Measurements from ENCODE around the gene SERPINA6. TPM values are rescaled to one million over a fixed set of nuclear protein-coding genes. Genes with fewer than 3 reads are reported as not detected.
"Not testable (repeated sequence)": the region's sequence is repeated elsewhere in the genome, so short reads cannot be mapped to it uniquely, and the experiment has no call there.

SERPINA6 gene
- total RNA-seq, 1 experiment from 2014 or later, result not detected

- DNase-seq (ENCODE audit: extremely low read depth, low read depth), result no peak
These were observed 32.2 kb upstream of the SERPINA6 start for GRCh38 chr14:94355191-94355794.

DNA sequence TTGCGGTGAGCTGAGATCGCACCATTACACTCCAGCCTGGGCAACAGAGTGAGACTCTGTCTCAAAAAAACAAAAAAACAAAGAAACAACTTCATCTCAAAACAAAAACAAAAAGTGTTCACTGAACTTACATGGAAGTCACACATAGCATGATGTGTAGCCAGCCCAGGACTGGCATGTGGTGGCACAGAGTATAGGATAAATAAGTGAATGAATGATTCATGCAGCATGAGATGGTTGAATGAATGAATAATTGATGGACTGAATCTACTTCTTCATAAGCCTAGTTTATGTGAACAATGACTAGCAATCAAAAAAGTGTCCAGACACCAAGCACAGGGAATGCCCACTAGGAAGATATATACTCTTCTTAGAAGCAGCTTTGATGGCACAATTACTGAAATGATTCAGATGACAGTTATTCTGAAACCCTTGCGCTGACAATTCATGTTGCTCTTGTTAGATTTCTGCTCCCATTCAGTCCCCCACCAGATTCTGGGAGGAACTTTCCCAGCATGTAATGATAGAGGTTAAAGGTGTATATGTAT is 31.6 kb upstream of the SERPINA6 start:
- DNase-seq (ENCODE audit: extremely low read depth, low read depth), result no peak

DNA sequence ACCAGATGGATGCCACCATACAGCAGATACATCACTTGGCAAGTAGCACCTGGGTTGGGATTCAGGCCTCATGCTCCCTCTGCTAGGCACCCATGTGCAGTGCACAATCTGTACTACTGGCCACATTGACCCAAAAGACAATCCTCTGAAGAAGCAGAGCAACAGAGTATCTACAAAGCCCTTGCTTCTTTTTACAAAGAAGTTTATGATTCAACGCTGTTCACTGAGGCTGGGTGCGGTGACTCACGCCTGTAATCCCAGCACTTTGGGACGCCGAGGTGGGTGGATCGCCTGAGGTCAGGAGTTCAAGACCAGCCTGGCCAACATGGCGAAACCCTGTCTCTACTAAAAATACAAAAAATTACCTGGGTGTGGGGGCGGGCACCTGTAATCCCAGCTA is 31.1 kb upstream of the SERPINA6 start:
- DNase-seq (ENCODE audit: extremely low read depth, low read depth), result not testable (repeated sequence)

DNA sequence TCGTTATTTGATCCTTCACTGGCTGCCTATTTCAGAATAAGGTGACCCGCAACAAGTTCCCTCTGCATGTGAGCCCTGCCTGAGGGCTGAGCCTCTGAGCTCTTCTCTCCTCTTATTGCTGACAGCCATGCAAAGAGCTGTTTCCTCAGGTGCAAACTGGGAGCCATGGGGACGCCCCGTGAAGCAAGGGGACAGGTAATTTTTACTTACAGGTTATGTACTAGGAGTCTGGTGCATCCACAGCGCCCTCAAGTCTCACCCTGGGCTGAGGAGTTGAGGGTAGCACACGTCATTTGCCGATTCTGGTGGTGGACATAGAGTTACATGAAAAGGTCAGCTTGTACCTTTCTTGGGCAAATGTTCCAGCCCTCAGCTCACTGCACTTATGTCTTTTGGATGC is 26.1 kb upstream of the SERPINA6 start:
- no peak for DNase-seq (ENCODE audit: extremely low read depth, low read depth)

DNA sequence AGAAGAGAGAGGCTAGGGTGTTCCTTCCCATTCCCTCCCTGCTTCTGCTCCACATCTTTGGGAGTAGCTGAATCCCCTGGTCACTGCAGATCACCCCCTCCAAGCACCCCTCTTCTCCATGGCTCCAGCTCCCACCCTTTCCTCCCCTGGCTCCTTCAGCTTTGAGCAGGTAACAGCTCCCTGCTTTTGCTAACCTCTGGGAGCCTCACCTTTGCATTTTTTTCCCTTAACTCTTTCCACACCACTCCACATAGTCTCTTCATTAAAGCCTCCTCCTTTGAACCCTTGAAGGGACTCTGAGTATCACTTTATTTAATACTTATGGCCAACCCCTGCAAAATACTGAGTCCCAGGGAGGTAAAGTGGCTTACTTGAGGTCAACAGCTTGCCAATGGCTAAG is 25.7 kb upstream of the SERPINA6 start:
- no peak for DNase-seq (ENCODE audit: extremely low read depth, low read depth)

GRCh38 chr14:94346841-94347240 is 23.7 kb upstream of the SERPINA6 start:
- no peak for DNase-seq (ENCODE audit: extremely low read depth, low read depth)

- DNase-seq (ENCODE audit: extremely low read depth, low read depth), result not testable (repeated sequence)
These were observed 23.1 kb upstream of the SERPINA6 start for GRCh38 chr14:94346065-94346786.

GRCh38 chr14:94345344-94346064 is 22.4 kb upstream of the SERPINA6 start:
- no peak for DNase-seq (ENCODE audit: extremely low read depth, low read depth)

DNA sequence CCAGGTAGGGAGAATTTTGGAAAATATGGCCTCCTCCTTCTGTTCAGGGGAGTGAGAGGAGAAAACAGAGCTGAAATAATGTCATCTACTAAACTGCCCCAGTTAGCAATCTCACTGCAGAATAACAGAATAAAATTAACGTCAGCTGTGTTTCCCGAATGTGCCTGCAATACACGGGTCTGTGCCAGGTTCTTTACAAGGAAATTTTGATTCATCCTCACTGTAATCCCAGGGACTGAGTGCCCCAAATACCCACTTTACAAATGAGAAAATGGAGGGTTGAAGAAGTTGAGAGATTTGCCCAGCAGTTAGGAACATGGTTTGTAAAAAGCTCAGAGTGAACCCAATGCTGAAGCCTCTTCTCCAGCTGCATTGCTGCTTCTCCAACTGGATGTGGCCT is 21.3 kb upstream of the SERPINA6 start:
- no peak for DNase-seq (ENCODE audit: extremely low read depth, low read depth)

DNA sequence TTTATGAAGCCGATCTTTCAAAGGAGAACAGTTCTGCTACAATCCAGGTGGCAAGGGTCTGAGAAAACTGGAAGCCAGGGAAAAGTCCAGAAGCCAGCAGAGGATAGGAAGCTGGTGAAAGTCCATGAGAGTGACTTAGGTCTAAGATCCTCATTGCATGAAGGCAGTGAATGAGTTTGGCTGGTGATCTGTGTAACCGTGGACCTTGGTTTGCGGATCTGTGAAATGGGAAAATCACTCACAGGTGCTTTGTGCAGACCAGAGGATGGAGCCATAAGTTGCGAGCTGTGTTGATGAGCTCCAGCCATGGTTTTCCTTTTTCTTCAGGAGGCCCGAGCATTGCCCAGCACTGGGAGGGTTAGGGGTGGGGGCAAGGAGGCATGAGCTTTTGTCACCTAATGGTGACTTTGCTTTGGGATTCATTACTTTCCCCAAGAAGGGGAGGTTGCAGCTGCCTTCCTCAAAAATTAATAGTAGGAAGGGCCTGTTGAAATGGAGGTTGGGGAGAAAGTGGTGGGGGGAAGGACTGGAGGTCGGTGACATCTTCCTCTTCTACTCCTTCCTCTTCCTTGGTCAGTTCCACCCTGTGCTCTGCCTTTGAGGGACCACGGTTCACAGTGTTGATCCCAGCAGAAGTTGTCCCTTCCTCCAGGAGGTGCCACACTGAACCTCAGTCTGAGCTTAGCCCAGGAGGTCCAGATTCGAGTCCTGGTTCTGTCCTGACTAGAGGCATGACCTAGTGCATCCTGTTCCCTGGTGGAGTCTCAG is 20.3 kb upstream of the SERPINA6 start:
- DNase-seq (ENCODE audit: extremely low read depth, low read depth), result no peak

GRCh38 chr14:94342334-94342934 is 19.3 kb upstream of the SERPINA6 start:
- DNase-seq (ENCODE audit: extremely low read depth, low read depth), result peak; percentile 22

GRCh38 chr14:94341656-94342333 is 18.7 kb upstream of the SERPINA6 start:
- DNase-seq (ENCODE audit: extremely low read depth, low read depth), result no peak

GRCh38 chr14:94340533-94340932 is 17.4 kb upstream of the SERPINA6 start:
- DNase-seq (ENCODE audit: extremely low read depth, low read depth), result no peak

DNA sequence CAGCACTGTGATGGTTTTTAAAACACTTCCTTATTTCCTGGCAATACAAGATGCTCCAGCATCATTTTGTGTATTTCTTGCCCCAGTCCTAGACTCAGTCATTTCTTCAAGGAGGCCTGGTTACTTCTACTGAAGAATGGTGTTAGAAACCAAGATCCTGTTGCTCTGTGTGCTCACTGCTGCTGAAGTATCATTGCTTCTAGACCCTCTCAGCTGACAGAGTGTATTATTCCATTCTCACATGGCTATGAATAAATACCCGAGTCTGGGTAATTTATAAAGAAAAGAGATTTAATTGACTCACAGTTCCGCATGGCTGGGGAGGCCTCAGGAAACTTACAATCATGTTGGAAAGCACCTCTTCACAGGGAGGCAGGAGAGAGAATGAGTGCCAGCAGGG is 14.9 kb upstream of the SERPINA6 start:
- no peak for DNase-seq (ENCODE audit: extremely low read depth, low read depth)

GRCh38 chr14:94337274-94337673 is 14.1 kb upstream of the SERPINA6 start:
- no peak for DNase-seq (ENCODE audit: extremely low read depth, low read depth)

- no peak for DNase-seq (ENCODE audit: extremely low read depth, low read depth)
These were observed 11.7 kb upstream of the SERPINA6 start for GRCh38 chr14:94334872-94335271.

- DNase-seq (ENCODE audit: extremely low read depth, low read depth), result no peak
These were observed 9.5 kb upstream of the SERPINA6 start for GRCh38 chr14:94332587-94332986.

- no peak for DNase-seq (ENCODE audit: extremely low read depth, low read depth)
These were observed 9.0 kb upstream of the SERPINA6 start for GRCh38 chr14:94332063-94332583.

DNA sequence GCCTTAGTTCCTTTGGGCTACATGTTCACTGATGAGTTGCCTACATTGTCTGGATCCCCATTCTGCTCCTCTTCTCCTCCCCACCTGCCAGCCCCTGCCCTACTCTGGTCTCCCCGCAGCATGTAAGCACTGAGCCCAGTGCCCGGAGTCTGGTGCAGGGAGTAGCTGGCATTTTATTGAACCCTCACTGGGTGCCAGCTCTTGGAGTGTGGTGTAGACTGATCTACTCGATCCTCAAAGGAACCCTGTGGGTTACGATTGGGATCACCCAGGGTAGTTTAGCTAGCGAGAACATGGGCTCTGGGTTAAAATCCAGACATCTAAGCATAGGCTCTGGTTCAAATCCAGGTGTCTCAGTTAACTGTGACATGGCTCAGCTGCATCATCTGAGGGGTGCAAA is 8.3 kb upstream of the SERPINA6 start:
- no peak for DNase-seq (ENCODE audit: extremely low read depth, low read depth)

GRCh38 chr14:94330857-94331256 is 7.7 kb upstream of the SERPINA6 start:
- no peak for DNase-seq (ENCODE audit: extremely low read depth, low read depth)

Measured in NCI-H460 (cell line).